Neural progenitor cell (in vitro differentiated cells): ENCODE measurements around the gene TWIST2. TPM values are rescaled to one million over a fixed set of nuclear protein-coding genes. Genes with fewer than 3 reads are reported as not detected.

Experiments used
- DNase-seq: peaks from one replicate; pipeline ENCODE4 v3.0.0-alpha.2; 2016; ENCODE audit warnings: low spot score
- H2AFZ ChIP-seq: fragments of 200-600 bp; sonication (generic); replicated peaks from 2 replicates; pipeline ENCODE4 v1.6.1; 2016; ENCODE audit warnings: antibody characterized with exemption
- H3F3A ChIP-seq: fragments of 200-600 bp; sonication (generic); 2 replicates; pipeline ENCODE4 v1.6.1; 2016; ENCODE audit warnings: antibody characterized with exemption, low read depth
- H3K27ac ChIP-seq: fragments of 200-600 bp; sonication (generic); 2 replicates; pipeline ENCODE4 v1.5.1; 2016; ENCODE audit warnings: mild to moderate bottlenecking
- H3K27me3 ChIP-seq: fragments of 200-600 bp; sonication (generic); 2 replicates; pipeline ENCODE4 v1.6.1; 2016; ENCODE audit warnings: mild to moderate bottlenecking, moderate library complexity
- H3K36me3 ChIP-seq: fragments of 200-600 bp; sonication (generic); 2 replicates; pipeline ENCODE4 v1.5.1; 2016
- H3K4me1 ChIP-seq: fragments of 200-600 bp; sonication (generic); 2 replicates; pipeline ENCODE4 v1.6.1; 2016; ENCODE audit warnings: mixed run types
- H3K4me2 ChIP-seq: fragments of 200-600 bp; sonication (generic); 2 replicates; pipeline ENCODE4 v1.6.1; 2016
- H3K4me3 ChIP-seq: fragments of 200-600 bp; sonication (generic); 2 replicates; pipeline ENCODE4 v1.5.1; 2016
- H3K79me2 ChIP-seq: fragments of 200-600 bp; sonication (generic); 2 replicates; pipeline ENCODE4 v1.6.1; 2016; ENCODE audit warnings: low read depth
- H3K9ac ChIP-seq: fragments of 200-600 bp; sonication (generic); 2 replicates; pipeline ENCODE4 v1.6.1; 2016
- H3K9me3 ChIP-seq: fragments of 200-600 bp; sonication (generic); 2 replicates; pipeline ENCODE4 v1.5.1; 2016; ENCODE audit warnings: low read depth
- H4K20me1 ChIP-seq: fragments of 200-600 bp; sonication (generic); 2 replicates; pipeline ENCODE4 v1.6.1; 2016; ENCODE audit warnings: low read depth
- H3K27ac Mint-ChIP-seq: 3 replicates; pipeline ENCODE4 v1.8.0; 2021; ENCODE audit warnings: mixed read lengths
- H3K27me3 Mint-ChIP-seq: 2 replicates; pipeline ENCODE4 v1.8.0; 2022; ENCODE audit warnings: low read depth, mild to moderate bottlenecking, inconsistent platforms, moderate library complexity, mixed read lengths; ENCODE audit not compliant: insufficient read depth
- H3K36me3 Mint-ChIP-seq: 3 replicates; pipeline ENCODE4 v1.8.0; 2021; ENCODE audit warnings: mixed read lengths
- H3K4me1 Mint-ChIP-seq: 3 replicates; pipeline ENCODE4 v1.8.0; 2021; ENCODE audit warnings: mixed read lengths
- H3K4me3 Mint-ChIP-seq: 3 replicates; pipeline ENCODE4 v1.8.0; 2021; ENCODE audit warnings: mild to moderate bottlenecking, moderate library complexity, mixed read lengths
- H3K9me3 Mint-ChIP-seq: 3 replicates; pipeline ENCODE4 v1.8.0; 2020; ENCODE audit warnings: mixed read lengths
- EZH2 ChIP-seq: fragments of 200-600 bp; sonication (generic); IDR thresholded peaks from 2 replicates; pipeline ENCODE4 v1.6.1; 2017; ENCODE audit warnings: antibody characterized with exemption, mild to moderate bottlenecking, moderate library complexity
- EZH2phosphoT487 ChIP-seq: fragments of 200-600 bp; sonication (generic); IDR thresholded peaks from 2 replicates; pipeline ENCODE4 v1.6.1; 2017; ENCODE audit warnings: antibody characterized with exemption
- total RNA-seq: library from RNA; depleted of rRNA; stranded (reverse); fragments of >200 nt; gene quantifications from 2 replicates; pipeline ENCODE4 v1.2.3, GENCODE V29; 2015; ENCODE audit warnings: low replicate concordance
- TF ChIP-seq, protein P1 (sequence below): fragments of 200-600 bp; sonication (generic); IDR thresholded peaks from 2 replicates; pipeline ENCODE4 v1.5.1; 2017; ENCODE audit warnings: antibody characterized with exemption, mild to moderate bottlenecking

Gene TWIST2
- total RNA-seq, 1 donor from 2014 or later: 0.51 TPM

DNA sequence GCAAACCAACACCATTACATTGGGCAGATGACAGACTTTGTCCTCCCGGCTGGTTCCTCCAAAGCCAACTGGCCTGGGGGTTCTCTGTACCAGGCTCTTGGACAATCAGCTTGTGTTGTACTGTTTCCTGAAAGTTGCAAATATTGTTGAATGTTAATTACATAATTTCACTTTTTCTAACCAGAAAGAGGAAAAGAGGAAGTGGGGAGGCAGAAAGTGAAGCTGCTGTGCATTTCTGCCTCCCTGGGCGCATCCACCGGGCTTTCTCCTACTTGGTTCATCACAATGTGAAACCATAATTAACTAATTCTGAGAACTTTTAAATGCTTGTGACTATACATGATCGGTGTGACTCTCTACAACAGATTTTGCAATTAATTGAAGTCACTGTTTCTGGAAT lies 10.1 kb downstream of the TWIST2 start:
- no peak overlapping the region for H3K4me2 ChIP-seq

DNA sequence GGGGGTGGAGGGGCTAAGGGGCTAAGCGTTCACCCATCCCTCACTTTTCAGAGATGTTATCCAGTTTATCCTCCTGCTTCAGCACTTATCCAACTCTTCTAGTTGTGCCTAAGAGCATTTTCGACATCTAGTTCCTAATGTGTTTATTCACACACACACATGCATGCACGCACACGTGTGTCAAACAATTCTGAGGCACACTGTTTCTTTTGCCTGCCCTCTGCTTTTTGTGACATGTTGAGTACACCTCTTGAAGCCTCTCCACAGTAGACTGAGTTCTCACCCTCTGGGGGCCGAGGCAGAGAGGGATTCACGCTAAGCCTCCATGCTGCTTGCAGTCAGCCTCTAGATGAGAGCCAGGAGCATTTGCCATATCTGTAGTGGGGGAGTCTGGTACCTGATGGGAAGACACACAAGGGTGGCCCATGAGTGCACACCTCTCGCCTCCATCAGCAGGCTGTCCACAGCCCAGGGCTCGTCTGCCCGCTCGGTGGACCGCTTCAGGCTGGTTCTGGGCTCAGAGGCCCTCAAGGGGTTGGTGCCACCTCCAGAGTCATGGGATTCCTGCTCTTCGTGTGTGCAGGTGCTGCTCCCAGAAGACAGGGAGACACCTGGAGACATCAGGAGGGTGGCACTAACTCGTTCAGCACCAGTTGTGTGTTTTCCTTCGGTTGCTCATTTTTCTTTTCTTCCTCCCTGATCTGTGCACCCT lies 11.9 kb downstream of the TWIST2 start:
- H3K4me3 ChIP-seq: no peak overlapping the region
- TF ChIP-seq EZH2: no peak
- TF ChIP-seq, protein P1, sequence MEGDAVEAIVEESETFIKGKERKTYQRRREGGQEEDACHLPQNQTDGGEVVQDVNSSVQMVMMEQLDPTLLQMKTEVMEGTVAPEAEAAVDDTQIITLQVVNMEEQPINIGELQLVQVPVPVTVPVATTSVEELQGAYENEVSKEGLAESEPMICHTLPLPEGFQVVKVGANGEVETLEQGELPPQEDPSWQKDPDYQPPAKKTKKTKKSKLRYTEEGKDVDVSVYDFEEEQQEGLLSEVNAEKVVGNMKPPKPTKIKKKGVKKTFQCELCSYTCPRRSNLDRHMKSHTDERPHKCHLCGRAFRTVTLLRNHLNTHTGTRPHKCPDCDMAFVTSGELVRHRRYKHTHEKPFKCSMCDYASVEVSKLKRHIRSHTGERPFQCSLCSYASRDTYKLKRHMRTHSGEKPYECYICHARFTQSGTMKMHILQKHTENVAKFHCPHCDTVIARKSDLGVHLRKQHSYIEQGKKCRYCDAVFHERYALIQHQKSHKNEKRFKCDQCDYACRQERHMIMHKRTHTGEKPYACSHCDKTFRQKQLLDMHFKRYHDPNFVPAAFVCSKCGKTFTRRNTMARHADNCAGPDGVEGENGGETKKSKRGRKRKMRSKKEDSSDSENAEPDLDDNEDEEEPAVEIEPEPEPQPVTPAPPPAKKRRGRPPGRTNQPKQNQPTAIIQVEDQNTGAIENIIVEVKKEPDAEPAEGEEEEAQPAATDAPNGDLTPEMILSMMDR: no peak
- TF ChIP-seq EZH2phosphoT487: no peak
- H3K27me3 Mint-ChIP-seq: peaks cover 4% of the 10 kb centered on the region
- no peak overlapping the region for H3K4me2 ChIP-seq
- H3K9me3 Mint-ChIP-seq: peaks cover 3% of the 10 kb centered on the region
- peaks cover 2% of the 10 kb centered on the region for H3K36me3 Mint-ChIP-seq
- DNase-seq: no peak
- H3K4me3 Mint-ChIP-seq: no peak overlapping the region
- H3K4me1 Mint-ChIP-seq: peaks cover 16% of the 10 kb centered on the region
- H3K27ac ChIP-seq: no peak overlapping the region
- H3K79me2 ChIP-seq: no peaks in the 10 kb centered on the region
- peaks cover 12% of the 10 kb centered on the region for H3K4me1 ChIP-seq
- no peaks in the 10 kb centered on the region for H4K20me1 ChIP-seq
- H3K36me3 ChIP-seq: no peaks in the 10 kb centered on the region
- H3K27me3 ChIP-seq: peaks cover 27% of the 10 kb centered on the region
- no peak overlapping the region for H2AFZ ChIP-seq
- H3K9ac ChIP-seq: no peak overlapping the region
- no peaks in the 10 kb centered on the region for H3F3A ChIP-seq
- H3K27ac Mint-ChIP-seq: no peak overlapping the region
- no peaks in the 10 kb centered on the region for H3K9me3 ChIP-seq

More for the DNA sequence above, 10.1 kb downstream of the TWIST2 start:
- no peaks in the 10 kb centered on the region for H3K9me3 ChIP-seq
- no peak for DNase-seq
- H4K20me1 ChIP-seq: no peaks in the 10 kb centered on the region
- H3K4me3 ChIP-seq: no peak overlapping the region
- no peaks in the 10 kb centered on the region for H3K79me2 ChIP-seq
- H3K9me3 Mint-ChIP-seq: peaks cover 3% of the 10 kb centered on the region
- TF ChIP-seq EZH2phosphoT487 (no peak), EZH2 (no peak)
- TF ChIP-seq, protein P1: no peak
- H3F3A ChIP-seq: no peaks in the 10 kb centered on the region
- no peaks in the 10 kb centered on the region for H3K4me1 ChIP-seq
- H2AFZ ChIP-seq: no peak overlapping the region
- no peak overlapping the region for H3K9ac ChIP-seq
- peaks cover 37% of the 10 kb centered on the region for H3K27me3 ChIP-seq
- peaks cover 8% of the 10 kb centered on the region for H3K27me3 Mint-ChIP-seq
- no peaks in the 10 kb centered on the region for H3K36me3 ChIP-seq
- H3K27ac Mint-ChIP-seq: no peak overlapping the region
- peaks cover 2% of the 10 kb centered on the region for H3K36me3 Mint-ChIP-seq
- no peak overlapping the region for H3K27ac ChIP-seq
- H3K4me3 Mint-ChIP-seq: no peak overlapping the region
- H3K4me1 Mint-ChIP-seq: peaks cover 5% of the 10 kb centered on the region

DNA sequence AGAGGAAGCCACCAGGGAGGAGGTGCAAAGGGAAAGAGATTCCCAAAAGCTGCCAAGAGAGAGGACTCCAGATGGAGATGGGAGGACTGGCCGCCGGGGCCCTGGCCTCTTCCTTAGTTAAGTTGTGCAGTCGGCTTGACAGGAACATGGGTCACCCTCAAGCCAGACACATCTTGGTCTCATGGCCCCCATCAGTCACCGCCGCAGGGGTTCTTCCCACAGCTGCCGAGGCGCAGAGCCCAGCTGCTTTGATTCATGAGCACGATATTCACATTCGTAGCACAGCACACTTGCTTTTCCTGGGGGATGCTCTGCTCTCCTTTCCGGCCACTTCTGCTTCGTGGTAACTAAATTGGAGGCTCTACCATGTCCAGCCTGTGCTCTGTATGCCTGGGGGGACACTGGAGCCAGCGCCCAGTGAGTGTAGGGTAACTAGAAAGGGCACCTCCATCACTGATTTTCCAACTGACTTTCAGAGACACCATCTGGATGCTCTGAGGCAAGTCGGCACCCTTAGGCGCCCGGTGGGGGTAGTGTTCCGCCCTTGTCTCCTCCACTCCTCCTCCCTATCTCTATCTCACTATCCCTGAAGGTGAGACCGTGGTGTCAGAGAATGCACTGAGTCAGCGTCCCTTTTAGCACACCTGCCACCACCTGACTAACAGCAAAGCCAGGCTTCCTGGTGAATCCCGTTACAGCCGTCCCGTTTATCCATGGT lies 13.3 kb downstream of the TWIST2 start:
- Histone ChIP-seq H3K4me3 (no peak overlapping the region), H4K20me1 (no peaks in the 10 kb centered on the region), H3K4me1 (peaks cover 14% of the 10 kb centered on the region), H3K36me3 (no peaks in the 10 kb centered on the region), H2AFZ (no peak overlapping the region), H3F3A (no peaks in the 10 kb centered on the region), H3K4me2 (no peak overlapping the region), H3K27me3 (peaks cover 13% of the 10 kb centered on the region), H3K9me3 (no peaks in the 10 kb centered on the region), H3K9ac (no peak overlapping the region), H3K79me2 (no peaks in the 10 kb centered on the region), H3K27ac (no peak overlapping the region)
- H3K9me3 Mint-ChIP-seq: no peaks in the 10 kb centered on the region
- no peak overlapping the region for H3K27ac Mint-ChIP-seq
- H3K4me1 Mint-ChIP-seq: peaks cover 18% of the 10 kb centered on the region
- DNase-seq: no peak
- H3K4me3 Mint-ChIP-seq: no peak overlapping the region
- TF ChIP-seq EZH2phosphoT487: no peak
- TF ChIP-seq, protein P1: no peak
- TF ChIP-seq EZH2: no peak
- H3K27me3 Mint-ChIP-seq: peaks cover 4% of the 10 kb centered on the region
- no peaks in the 10 kb centered on the region for H3K36me3 Mint-ChIP-seq
